HG02588 (cell line): ENCODE measurements around the gene TBK1.

Experiments used
- ATAC-seq: cut with Tn5 transposase; IDR thresholded peaks from one replicate; pipeline ENCODE4 v1.9.1; 2021; ENCODE audit warnings: mild to moderate bottlenecking, moderate library complexity; ENCODE audit not compliant: unreplicated experiment

The TBK1 gene

GRCh38 chr12:64450711-64451486 is 1.0 kb upstream of the TBK1 start:
- no peak for ATAC-seq

- ATAC-seq = no peak
Measured at GRCh38 chr12:64452559-64453329, 824 bp downstream of the TBK1 start.

GRCh38 chr12:64455506-64455905 is 3.6 kb downstream of the TBK1 start:
- no peak for ATAC-seq

GRCh38 chr12:64456119-64456518 is 4.2 kb downstream of the TBK1 start:
- no peak for ATAC-seq

- no peak for ATAC-seq
Measured at GRCh38 chr12:64457032-64457431, 5.1 kb downstream of the TBK1 start.

GRCh38 chr12:64457466-64457865 is 5.5 kb downstream of the TBK1 start:
- no peak for ATAC-seq

GRCh38 chr12:64457923-64458322 is 6.0 kb downstream of the TBK1 start:
- ATAC-seq = no peak

- no peak for ATAC-seq
Measured at GRCh38 chr12:64459394-64459891, 7.5 kb downstream of the TBK1 start.

- ATAC-seq = no peak
Measured at GRCh38 chr12:64461634-64462414, 9.9 kb downstream of the TBK1 start.

- no peak for ATAC-seq
Measured at GRCh38 chr12:64466178-64466577, 14.3 kb downstream of the TBK1 start.

GRCh38 chr12:64468966-64469365 is 17.0 kb downstream of the TBK1 start:
- ATAC-seq = no peak

- ATAC-seq = no peak
Measured at GRCh38 chr12:64469455-64470142, 17.7 kb downstream of the TBK1 start.

- no peak for ATAC-seq
Measured at GRCh38 chr12:64470495-64470894, 18.6 kb downstream of the TBK1 start.

GRCh38 chr12:64473176-64473575 is 21.3 kb downstream of the TBK1 start:
- no peak for ATAC-seq

GRCh38 chr12:64475518-64475917 is 23.6 kb downstream of the TBK1 start:
- no peak for ATAC-seq

- ATAC-seq = no peak
Measured at GRCh38 chr12:64476844-64477243, 24.9 kb downstream of the TBK1 start.

- no peak for ATAC-seq
Measured at GRCh38 chr12:64478661-64479060, 26.7 kb downstream of the TBK1 start.

GRCh38 chr12:64480148-64480547 is 28.2 kb downstream of the TBK1 start:
- ATAC-seq = no peak

- no peak for ATAC-seq
Measured at GRCh38 chr12:64486657-64487056, 34.7 kb downstream of the TBK1 start.

GRCh38 chr12:64491718-64492117 is 39.8 kb downstream of the TBK1 start:
- ATAC-seq = no peak

- ATAC-seq = no peak
Measured at GRCh38 chr12:64493513-64493912, 41.6 kb downstream of the TBK1 start.
